Muscle of leg (tissue), 16 donors: ENCODE data around the gene NRL. TPM values are rescaled to one million over a fixed set of nuclear protein-coding genes. Genes with fewer than 3 reads are reported as not detected.

Experiments
- DNase-seq: peaks from one replicate; pipeline ENCODE4 v3.0.0; 2013
- H3K27ac ChIP-seq: one replicate; pipeline ENCODE4 v1.5.1; 2013; ENCODE audit warnings: mild to moderate bottlenecking, low read length, control low read depth
- H3K27me3 ChIP-seq: one replicate; pipeline ENCODE4 v1.6.1; 2013; ENCODE audit warnings: low read length; ENCODE audit not compliant: control insufficient read depth, insufficient read depth
- H3K36me3 ChIP-seq: one replicate; pipeline ENCODE4 v1.6.1; 2013; ENCODE audit warnings: low read length; ENCODE audit not compliant: control insufficient read depth, insufficient read depth
- H3K4me1 ChIP-seq: one replicate; pipeline ENCODE4 v1.6.1; 2013; ENCODE audit warnings: low read length; ENCODE audit not compliant: control insufficient read depth, insufficient read depth
- H3K4me3 ChIP-seq: one replicate; pipeline ENCODE4 v1.5.1; 2013; ENCODE audit warnings: low read length, control low read depth
- H3K9me3 ChIP-seq: replicated peaks from 2 replicates; pipeline ENCODE4 v1.6.1; 2013; ENCODE audit warnings: low read depth, low read length; ENCODE audit not compliant: control insufficient read depth
- WGBS: methylation state at CpG from one replicate; pipeline ENCODE4 v1.1.5; 2013; ENCODE audit warnings: missing lambda C conversion rate; ENCODE audit not compliant: insufficient coverage; 5-methylcytosine and 5-hydroxymethylcytosine counted together
- long read RNA-seq, 11 donors: transcript quantifications; one replicate each; lab custom pipeline, GENCODE V29; 2026
- polyA plus RNA-seq, 8 donors: library from polyadenylated mRNA; unstranded; fragments of 120-200 nt; gene quantifications; one replicate each; pipeline versions ENCODE4 v1.2.1 to v1.2.3, GENCODE V29; 2013; ENCODE audit warnings: inconsistent platforms in 1 of 8, low replicate concordance in 1 of 8; ENCODE audit not compliant: insufficient read length in 8 of 8, insufficient read depth in 1 of 8
- total RNA-seq: library from RNA; stranded (reverse); fragments of 120-200 nt; gene quantifications from one replicate; pipeline ENCODE4 v1.2.4, GENCODE V29; 2013

The NRL gene
- total RNA-seq (1.6 TPM), polyA plus RNA-seq (1 to 10 TPM in 7 of 8 donors, under 1 TPM in 1; 0.96 to 2.2 (median 1.8) TPM)
- long read RNA-seq, donor 1, result 0 reads
- long read RNA-seq, donor 2, result 0 reads
- long read RNA-seq, donor 3, partial matches to known transcripts, result 10 of 10 reads
- long read RNA-seq, donor 3, other reads (novel, unspliced or antisense), result 0 of 10 reads
- long read RNA-seq, donor 4, partial matches to known transcripts, result 24 of 24 reads
- long read RNA-seq, donor 4, other reads (novel, unspliced or antisense), result 0 of 24 reads
- long read RNA-seq, donor 5, partial matches to known transcripts, result 413 of 414 reads
- long read RNA-seq, donor 5, other reads (novel, unspliced or antisense), result 0 of 414 reads
- long read RNA-seq, donor 6, partial matches to known transcripts, result 24 of 32 reads
- long read RNA-seq, donor 6, other reads (novel, unspliced or antisense), result 6 of 32 reads
- long read RNA-seq, donor 7, partial matches to known transcripts, result 36 of 37 reads
- long read RNA-seq, donor 7, other reads (novel, unspliced or antisense), result 0 of 37 reads
- long read RNA-seq, donor 8, result 0 reads
- long read RNA-seq, donor 9, partial matches to known transcripts, result 22 of 22 reads
- long read RNA-seq, donor 9, other reads (novel, unspliced or antisense), result 0 of 22 reads
- long read RNA-seq, donor 10, result 0 reads
- long read RNA-seq, donor 11, partial matches to known transcripts, result 5 of 5 reads
- long read RNA-seq, donor 11, other reads (novel, unspliced or antisense), result 0 of 5 reads

DNA sequence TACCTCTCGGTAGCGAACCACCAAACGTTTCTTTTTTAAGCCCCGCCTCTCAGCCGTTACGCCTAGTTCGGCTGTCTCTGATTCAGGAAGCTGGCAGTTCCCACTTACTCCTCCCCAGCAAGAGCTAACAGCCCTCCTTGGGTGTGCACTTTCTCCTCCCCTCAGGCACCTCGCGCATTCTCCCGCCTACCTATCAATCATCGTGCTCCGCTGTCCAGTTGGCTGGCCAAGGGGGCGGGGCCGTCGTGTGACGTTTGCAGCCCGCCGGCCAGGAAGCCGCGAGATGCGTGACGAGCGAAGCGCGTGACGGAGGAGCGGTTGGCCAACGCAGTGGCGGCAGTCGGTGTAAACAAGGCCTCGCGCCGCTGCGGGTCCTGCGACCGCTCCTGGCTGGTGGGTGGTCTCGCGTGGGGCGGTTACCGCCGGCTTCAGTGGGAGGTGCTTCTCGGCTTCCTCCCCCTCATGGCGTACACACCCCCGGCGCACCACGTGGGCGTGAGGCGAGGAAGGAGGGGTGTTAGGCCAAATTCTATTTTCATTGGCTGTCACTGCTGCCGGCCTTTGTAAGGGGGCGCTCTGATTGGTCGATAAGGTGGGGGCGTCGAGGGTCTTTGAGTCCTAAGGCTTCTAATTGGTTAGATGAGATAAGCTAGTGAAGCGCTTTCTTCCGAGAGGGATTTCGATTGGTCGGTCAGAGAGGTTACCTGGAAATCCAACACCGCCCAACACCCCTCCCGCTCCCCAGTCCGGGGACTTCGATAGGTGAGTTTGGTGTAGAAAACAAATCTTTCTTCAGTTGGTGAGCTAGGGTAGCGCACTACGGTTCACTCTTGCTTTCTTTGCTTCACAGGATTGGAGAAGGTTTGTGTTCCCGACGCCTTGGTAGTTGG is at the start of gene NRL, which contains the start of gene DCAF11:
Gene NRL, minus strand, starts transcription at position 418 of the 890 bp plus-strand sequence. CDS start 32,101 bp downstream, outside the sequence.
Gene DCAF11, plus strand, starts transcription at position 246 of the 890 bp plus-strand sequence. CDS start 818 bp downstream, outside the sequence.
- Histone ChIP-seq H3K27me3 (no peaks in the 10 kb centered on the region), H3K4me3 (peak within 1 kb of the TSS; percentile 79), H3K4me1 (peaks cover 20% of the 10 kb centered on the region), H3K27ac (peak within 1 kb of the TSS; percentile 99), H3K9me3 (no peaks in the 10 kb centered on the region), H3K36me3 (peaks cover 38% of the 10 kb centered on the region)
- peak; percentile 100 for DNase-seq
- WGBS, result 0% methylated on average over 35 of the region's 65 CpGs

DNA sequence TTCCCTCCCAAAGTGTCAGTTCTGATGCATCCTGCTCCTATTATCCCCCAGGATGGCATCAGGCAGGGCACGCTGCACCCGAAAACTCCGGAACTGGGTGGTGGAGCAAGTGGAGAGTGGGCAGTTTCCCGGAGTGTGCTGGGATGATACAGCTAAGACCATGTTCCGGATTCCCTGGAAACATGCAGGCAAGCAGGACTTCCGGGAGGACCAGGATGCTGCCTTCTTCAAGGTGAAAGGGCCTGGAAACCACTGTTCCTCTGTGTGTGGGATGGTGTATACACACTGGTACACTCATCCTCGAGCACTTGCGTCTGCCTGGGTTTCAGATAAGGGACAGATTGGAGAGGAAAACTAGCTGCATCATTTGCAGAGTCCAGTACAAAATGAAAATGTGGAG is 47.3 kb upstream of the NRL start:
- Histone ChIP-seq H3K36me3 (peaks cover 79% of the 10 kb centered on the region), H3K27ac (peak overlapping the region; percentile 98), H3K27me3 (no peaks in the 10 kb centered on the region), H3K9me3 (no peaks in the 10 kb centered on the region), H3K4me3 (peak overlapping the region; percentile 91), H3K4me1 (peaks cover 37% of the 10 kb centered on the region)
- 77% methylated on average over 5 of the region's 8 CpGs for WGBS
- no peak for DNase-seq

DNA sequence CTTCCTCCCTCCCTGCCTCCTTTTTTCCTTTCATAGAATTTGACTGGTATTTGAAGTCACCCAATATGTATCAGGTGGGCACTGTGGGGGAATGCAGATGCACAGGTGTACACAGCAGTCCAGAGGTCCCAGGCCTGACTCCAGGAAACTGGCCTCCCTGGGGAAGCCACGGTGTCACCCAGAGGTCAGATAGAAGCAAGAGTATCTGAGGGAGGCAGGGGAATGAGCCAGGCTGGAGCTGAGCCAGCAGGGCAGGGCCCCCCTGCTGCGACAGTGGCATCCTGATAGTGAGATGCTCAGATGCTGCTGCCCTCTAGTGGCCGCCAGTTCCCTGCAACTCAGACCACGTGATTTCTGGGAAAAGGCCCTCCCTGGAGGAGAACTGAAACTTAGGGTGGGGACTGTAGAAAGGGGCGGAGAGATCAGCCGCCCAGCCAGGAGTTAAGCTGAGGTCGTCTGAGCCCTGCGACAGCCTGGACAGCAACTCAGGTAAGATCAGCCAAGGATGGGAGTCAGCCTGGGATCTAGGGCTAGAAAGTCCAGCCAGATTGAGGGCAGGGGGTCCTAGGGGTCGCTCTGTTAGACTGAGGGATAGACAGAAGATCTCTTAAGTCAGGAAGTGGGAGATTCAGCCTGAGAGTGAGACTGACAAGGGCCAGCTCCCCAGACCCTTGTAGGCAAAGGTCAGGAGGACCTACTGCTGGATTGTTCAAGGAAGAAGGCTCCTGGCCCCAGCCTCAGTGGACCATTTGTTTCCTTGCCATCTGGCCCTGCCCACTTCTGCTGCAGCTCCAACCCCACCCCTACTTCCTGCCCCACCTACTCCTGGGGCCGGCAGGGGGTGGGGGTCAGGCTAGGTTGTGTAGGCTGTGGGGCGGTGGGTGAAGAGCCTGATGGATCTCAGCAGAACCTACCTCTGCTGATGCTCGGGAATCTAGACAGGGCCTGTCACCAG is 46.4 kb upstream of the NRL start, which contains the start of gene IRF9:
Gene IRF9, plus strand, starts transcription at position 416 of the 955 bp plus-strand sequence. CDS start 880 bp downstream, outside the sequence.
- H3K27me3 ChIP-seq, result no peaks in the 10 kb centered on the region
- H3K27ac ChIP-seq, result peak within 1 kb of the TSS; percentile 98
- H3K36me3 ChIP-seq, result peaks cover 78% of the 10 kb centered on the region
- peak; percentile 97 for DNase-seq
- H3K4me3 ChIP-seq, result peak within 1 kb of the TSS; percentile 91
- WGBS, result 0% methylated on average over 10 of the region's 12 CpGs
- H3K4me1 ChIP-seq, result peaks cover 37% of the 10 kb centered on the region
- H3K9me3 ChIP-seq, result no peaks in the 10 kb centered on the region

DNA sequence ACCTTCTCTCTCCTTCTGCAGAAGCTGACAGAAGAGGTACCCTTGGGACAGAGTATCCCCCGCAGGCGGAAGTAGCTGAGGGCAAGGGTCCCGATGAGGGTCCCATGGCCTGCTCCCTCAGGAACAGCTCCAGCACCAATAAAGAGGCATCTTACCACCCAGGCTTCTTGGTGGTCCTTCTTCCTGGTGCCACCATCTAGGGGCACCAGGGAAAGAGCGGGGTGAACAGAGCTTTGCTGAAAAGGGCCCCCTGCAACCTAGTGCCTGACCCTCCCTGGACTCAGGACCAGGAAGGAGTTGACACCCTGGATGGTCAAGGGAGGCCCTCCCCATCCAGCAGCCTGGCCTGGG is 45.7 kb upstream of the NRL start:
- Histone ChIP-seq H3K9me3 (no peaks in the 10 kb centered on the region), H3K27me3 (no peaks in the 10 kb centered on the region), H3K27ac (peak overlapping the region; percentile 88), H3K36me3 (peaks cover 78% of the 10 kb centered on the region), H3K4me1 (peaks cover 37% of the 10 kb centered on the region), H3K4me3 (no peak overlapping the region)
- 86% methylated on average over 4 of the region's 4 CpGs for WGBS
- DNase-seq, result no peak

DNA sequence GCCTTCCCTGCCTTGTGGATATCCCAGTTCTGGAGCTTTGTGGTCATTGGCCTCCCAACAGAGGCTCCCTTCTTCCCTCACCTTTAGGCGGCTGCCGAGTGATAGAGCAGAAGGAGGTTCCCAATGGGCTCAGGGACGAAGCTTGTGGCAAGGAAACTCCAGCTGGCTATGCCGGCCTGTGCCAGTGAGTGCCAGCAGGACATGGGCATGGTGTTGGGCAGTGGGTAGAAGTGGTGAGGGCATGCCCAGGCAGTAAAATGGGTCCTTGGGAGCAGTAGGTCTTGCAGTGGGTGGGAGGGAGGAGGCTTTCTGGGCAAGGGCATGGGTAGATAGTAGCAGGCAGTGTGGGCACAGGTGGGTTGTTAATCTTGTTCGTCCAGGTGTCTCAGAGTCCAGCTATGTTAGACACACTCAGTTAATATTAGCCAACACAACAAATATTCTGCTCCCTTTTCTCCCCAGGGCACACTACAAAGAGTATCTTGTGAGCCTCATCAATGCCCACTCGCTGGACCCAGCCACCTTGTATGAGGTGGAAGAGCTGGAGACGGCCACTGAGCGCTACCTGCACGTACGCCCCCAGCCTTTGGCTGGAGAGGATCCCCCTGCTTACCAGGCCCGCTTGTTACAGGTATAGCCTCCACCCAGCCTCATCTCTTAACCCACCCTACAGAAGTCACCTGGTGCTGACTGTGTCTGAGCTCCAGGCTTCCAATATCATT is 45.2 kb upstream of the NRL start:
- peak overlapping the region; percentile 88 for H3K27ac ChIP-seq
- no peak for DNase-seq
- WGBS, result 97% methylated on average over 6 of the region's 11 CpGs
- H3K9me3 ChIP-seq, result no peaks in the 10 kb centered on the region
- H3K4me1 ChIP-seq, result peaks cover 37% of the 10 kb centered on the region
- H3K36me3 ChIP-seq, result peaks cover 78% of the 10 kb centered on the region
- no peaks in the 10 kb centered on the region for H3K27me3 ChIP-seq
- no peak overlapping the region for H3K4me3 ChIP-seq

DNA sequence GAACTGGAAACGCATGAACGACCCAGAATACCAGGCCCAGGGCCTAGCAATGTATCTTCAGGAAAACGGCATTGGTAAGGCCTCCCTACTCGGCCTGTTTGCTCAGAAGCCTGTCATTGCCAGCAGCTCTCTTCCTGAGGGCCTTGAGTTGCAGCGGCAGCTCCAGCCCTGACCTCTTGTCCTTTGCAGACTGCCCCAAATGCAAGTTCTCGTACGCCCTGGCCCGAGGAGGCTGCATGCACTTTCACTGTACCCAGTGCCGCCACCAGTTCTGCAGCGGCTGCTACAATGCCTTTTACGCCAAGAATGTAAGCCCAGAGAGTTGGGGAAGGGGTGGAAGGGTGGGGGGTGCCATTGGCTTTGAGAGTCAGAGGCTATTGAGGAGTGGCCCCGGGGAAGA is 42.6 kb upstream of the NRL start:
- no peaks in the 10 kb centered on the region for H3K27me3 ChIP-seq
- no peaks in the 10 kb centered on the region for H3K9me3 ChIP-seq
- WGBS, result 95% methylated on average over 11 of the region's 12 CpGs
- H3K36me3 ChIP-seq, result peaks cover 65% of the 10 kb centered on the region
- H3K4me3 ChIP-seq, result no peak overlapping the region
- H3K27ac ChIP-seq, result no peak overlapping the region
- DNase-seq, result no peak
- peaks cover 15% of the 10 kb centered on the region for H3K4me1 ChIP-seq

DNA sequence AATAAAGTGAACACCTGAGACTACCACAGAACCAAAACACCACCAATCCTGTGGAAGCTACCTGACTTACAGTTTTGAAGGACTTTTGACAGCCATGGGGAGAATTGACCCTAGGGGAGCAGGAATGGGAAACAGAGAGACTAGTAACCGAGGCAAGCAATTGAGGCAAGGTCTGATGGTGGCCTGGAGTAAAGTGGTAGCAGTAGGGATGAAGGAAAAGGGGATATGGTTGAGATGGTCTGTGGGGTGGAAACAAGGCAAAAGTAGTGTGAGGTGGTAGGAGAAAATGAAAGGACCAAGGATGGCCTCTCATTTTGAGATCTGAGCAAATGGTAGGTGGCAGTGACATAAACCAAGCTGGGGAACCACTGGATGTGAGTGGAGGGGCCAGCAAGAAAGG is 42.1 kb upstream of the NRL start:
- Histone ChIP-seq H3K4me1 (peaks cover 10% of the 10 kb centered on the region), H3K27ac (no peak overlapping the region), H3K4me3 (no peak overlapping the region), H3K27me3 (no peaks in the 10 kb centered on the region), H3K9me3 (no peaks in the 10 kb centered on the region), H3K36me3 (peaks cover 65% of the 10 kb centered on the region)
- 90% methylated on average over 1 of the region's 1 CpG for WGBS
- DNase-seq, result no peak

DNA sequence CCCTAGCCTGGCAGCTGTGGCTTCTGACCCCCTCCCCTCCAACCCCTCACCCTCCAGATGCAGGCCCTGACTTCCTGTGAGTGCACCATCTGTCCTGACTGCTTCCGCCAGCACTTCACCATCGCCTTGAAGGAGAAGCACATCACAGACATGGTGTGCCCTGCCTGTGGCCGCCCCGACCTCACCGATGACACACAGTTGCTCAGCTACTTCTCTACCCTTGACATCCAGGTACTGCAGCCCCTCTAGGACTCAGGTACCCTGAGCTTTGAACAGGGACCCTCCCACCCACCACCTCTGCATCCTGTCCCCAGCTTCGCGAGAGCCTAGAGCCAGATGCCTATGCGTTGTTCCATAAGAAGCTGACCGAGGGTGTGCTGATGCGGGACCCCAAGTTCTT is 40.4 kb upstream of the NRL start:
- no peak overlapping the region for H3K4me3 ChIP-seq
- H3K4me1 ChIP-seq, result peaks cover 1% of the 10 kb centered on the region
- H3K27ac ChIP-seq, result no peak overlapping the region
- H3K36me3 ChIP-seq, result peaks cover 75% of the 10 kb centered on the region
- no peaks in the 10 kb centered on the region for H3K27me3 ChIP-seq
- WGBS, result 93% methylated on average over 8 of the region's 10 CpGs
- no peak for DNase-seq
- H3K9me3 ChIP-seq, result no peaks in the 10 kb centered on the region
